HG03571 (cell line): ENCODE data around the gene PDIA6.

Experiments used
- ATAC-seq: cut with Tn5 transposase; IDR thresholded peaks from one replicate; pipeline ENCODE4 v1.9.1; 2021; ENCODE audit not compliant: unreplicated experiment

PDIA6 gene

GRCh38 chr2:10765461-10765860 is 47.1 kb downstream of the PDIA6 start:
- ATAC-seq: no peak

GRCh38 chr2:10764896-10765295 is 47.7 kb downstream of the PDIA6 start:
- ATAC-seq: no peak

- ATAC-seq: no peak
Observed at GRCh38 chr2:10764096-10764785, 48.3 kb downstream of the PDIA6 start.

DNA sequence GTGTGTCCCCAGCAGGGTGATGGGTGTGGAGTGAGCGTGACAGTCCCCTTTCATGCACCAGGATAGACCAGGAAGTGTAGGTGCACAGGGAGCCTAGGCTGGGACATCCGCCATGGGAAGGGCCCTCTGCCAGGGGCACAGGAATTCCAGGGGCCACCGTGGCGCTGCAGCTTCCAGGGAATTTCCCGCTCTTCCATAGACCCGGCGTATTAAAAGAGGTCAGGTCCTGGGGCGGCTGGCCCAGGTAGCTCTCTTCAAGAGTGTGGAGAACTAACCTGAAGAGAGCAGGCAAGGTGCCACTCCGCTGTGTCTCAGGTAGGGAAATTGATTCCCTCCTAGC is 49.2 kb downstream of the PDIA6 start:
- no peak for ATAC-seq

DNA sequence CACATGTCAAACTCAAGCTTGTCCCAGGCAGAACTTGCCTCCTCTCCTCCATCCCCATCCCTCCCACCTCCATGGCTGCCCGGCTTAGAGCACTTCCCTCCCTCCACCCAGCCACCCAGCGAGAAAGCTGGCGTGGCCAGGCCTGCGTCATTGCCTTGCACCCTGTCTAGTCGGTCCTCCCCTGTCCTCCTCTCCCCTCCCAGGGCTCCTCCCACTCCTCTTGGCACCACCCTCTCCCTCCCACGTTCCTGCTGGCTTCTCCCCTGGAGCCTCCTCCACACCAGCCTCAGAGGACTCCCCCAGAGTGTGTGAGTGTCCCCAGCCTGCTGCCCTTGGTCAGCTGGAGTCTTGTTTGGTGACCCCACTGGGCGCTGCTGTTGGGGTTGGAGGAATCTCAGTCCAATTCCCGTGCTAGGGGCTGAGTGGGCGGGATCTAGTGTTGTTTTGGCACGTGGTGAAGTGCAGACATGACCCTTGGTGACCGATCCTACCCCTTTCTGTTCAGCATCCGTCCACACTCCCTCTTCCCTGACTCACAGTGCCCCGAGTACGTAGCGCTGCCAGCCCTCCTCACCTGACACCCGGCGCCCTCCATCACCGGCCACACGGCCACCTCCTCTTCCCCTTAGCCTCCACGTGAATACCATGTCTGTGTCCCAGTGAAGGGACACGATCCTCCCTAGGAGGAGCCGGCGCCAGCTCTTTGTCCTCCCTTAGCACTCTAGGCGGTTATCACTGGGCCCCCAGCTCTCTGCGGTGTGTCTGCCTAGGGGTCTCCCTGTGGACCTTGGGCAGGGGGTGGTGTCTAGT is 49.7 kb downstream of the PDIA6 start:
- ATAC-seq: no peak

GRCh38 chr2:10761591-10761990 is 51.0 kb downstream of the PDIA6 start:
- ATAC-seq: no peak

- ATAC-seq: no peak
Observed at GRCh38 chr2:10760794-10761504, 51.6 kb downstream of the PDIA6 start.

- ATAC-seq: no peak
Observed at GRCh38 chr2:10759151-10759714, 53.4 kb downstream of the PDIA6 start.

DNA sequence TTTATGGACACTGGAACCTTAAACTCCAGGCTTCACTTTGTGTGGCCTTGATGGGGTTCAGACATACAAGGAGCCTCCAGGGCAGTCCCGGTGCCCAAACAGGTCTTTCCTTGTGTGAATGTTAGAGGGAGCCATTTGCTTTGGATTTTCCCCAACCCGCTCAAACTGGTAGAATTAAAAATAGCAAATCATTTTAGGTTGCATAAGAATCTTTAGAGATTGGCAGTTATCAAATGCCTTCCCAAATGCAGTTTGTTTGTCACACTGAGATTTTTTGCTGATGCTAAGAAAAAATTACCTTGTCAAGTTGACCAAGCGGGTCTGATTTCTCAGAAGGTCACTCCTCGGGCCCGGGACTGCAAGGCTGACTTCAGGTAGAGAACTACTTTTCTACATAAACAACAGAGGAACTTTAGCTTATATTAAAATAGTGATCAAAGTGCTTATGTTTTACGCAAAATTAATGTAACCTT is 54.7 kb downstream of the PDIA6 start:
- ATAC-seq: no peak

GRCh38 chr2:10755621-10756020 is 57.0 kb downstream of the PDIA6 start:
- no peak for ATAC-seq

DNA sequence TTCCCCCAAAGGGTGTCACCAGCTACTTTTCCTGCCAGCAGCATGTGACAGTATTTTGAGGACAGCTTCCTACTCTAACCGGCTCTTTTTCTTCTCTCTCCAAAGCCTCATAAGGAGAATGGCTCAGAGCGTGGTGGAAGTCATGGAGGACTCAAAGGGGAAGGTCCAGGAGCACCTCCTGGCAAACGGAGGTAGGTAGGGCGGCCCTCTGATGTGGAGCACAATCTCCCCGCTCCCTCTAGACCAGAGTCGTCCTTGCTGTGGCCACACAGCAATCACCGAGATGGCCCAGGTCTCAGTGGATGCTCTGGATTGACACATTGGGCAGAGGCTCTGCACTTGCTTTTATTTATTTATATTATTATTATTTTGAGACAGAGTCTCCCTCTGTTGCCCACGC is 58.7 kb downstream of the PDIA6 start:
- ATAC-seq: no peak

DNA sequence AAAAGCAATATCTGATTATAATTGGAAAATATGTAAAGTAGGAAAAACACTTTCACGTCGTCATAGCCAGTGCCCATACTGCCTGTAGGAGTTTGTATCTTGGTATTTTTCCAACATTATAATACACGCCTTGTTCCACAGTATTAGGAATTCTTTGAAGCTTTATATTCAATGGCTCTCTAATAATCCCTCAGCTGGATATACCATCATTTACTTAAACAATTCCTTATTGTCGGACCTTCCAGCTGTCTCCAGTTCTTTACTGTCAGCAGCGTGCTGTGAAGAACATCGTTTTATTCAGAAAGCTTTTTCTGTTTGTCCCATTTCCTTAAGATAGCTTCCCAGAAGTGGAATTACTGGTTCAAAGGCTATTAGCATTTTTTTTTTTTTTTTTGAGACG is 59.4 kb downstream of the PDIA6 start:
- ATAC-seq: no peak

GRCh38 chr2:10752236-10752635 is 60.3 kb downstream of the PDIA6 start:
- no peak for ATAC-seq

- ATAC-seq: no peak
Observed at GRCh38 chr2:10750610-10751009, 62.0 kb downstream of the PDIA6 start.

DNA sequence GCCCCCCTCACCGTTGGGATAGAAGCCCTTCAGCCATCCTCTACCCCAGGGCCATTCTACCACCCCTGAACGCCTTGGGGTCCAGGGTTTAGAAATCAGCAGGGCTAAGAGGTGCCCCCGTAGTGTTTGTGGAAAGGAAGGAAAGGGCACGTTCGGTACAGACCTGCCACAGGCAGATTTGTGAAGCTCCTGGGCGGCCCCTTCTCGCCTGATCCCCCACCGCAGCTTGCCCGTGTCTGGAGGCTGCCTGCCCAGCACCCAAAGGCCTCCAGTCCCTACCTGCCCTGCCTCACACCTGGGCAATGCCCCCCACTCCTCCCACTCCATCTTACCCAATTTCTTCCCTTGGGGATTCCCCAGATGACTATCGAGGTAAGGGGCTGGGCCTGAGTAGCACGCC is 69.9 kb downstream of the PDIA6 start:
- ATAC-seq: no peak

GRCh38 chr2:10741139-10741538 is 71.4 kb downstream of the PDIA6 start:
- no peak for ATAC-seq

GRCh38 chr2:10740226-10740625 is 72.4 kb downstream of the PDIA6 start:
- ATAC-seq: no peak

DNA sequence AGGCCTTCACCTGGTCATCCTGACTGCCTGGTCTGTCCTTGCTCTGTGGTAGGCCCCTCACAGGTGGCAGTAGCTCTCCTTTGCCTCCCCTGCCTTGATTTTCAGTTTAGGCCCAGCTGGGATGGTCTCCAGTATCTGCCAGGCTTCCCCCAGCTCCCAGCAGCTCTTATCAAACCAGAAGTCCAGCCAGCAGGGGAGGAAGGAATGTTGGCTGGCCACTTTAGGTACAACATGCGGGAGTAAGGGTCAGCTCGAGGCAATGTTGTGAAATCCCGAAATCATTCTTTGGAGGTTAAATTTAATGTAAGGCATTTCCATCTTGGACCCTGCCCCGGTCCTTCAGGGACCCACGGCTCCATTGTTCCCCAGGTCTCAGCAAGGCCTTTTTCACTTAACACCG is 74.4 kb downstream of the PDIA6 start:
- no peak for ATAC-seq

DNA sequence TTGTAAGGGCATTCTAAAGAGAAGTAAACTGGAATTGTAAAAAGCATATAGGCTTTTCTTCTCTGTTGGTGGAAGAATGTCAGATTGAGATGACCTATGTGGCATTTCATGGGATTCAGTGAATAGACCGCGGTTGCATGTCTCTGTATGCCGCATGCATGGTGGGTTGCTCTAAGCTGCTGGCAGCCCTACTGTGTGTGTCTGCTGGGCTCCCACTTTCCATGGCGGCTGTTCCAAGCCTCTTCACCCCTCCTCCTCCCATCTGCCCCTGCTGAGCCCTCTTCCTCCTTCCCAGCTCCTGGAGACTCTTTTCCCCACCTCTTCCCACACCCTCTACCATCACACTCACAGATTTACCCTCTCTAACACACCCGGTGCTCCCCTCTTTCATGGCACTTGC is 78.6 kb downstream of the PDIA6 start:
- ATAC-seq: no peak

GRCh38 chr2:10733566-10733925 is 79.0 kb downstream of the PDIA6 start:
- ATAC-seq: no peak
